ENCODE measurements around the gene KRT16.
"Not testable (repeated sequence)": the region's sequence is repeated elsewhere in the genome, so short reads cannot be mapped to it uniquely, and the experiment has no call there.

The KRT16 gene

DNA sequence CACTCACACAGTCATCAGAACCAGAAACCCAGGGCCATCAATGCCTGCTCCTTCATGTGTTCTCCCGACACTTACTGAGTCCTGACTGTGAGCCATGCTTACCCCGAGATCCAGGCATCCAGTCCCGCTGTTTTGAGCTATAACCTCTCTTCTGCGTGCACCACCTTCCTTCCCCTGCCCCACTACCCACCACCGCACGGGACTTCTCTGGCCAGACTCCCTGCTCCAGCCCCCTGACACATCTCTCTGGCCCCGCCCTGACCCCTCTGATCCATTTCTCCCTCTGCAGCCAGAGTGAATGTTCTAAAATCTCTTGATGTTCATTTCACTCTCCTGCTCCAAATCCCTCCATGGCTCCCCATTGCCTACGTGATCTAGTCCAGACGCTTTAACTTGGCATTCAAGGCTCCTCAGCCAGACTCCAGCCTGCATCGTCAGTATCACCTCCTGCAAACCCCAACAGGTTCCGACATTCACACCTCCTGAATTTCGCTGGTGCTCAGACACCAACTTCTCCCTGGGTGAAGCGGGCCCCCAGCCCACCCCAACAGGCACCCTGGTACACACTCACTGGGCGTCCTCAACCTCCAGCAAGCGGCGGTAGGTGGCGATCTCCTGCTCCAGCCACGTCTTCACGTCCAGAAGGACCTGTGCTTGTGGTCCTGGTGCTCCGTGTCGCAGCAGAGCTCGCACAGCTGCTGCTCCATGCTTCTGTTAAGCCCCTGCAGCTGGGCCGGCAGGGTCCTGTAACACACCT is 14.9 kb upstream of the KRT16 start:
- no peak for DNase-seq

DNA sequence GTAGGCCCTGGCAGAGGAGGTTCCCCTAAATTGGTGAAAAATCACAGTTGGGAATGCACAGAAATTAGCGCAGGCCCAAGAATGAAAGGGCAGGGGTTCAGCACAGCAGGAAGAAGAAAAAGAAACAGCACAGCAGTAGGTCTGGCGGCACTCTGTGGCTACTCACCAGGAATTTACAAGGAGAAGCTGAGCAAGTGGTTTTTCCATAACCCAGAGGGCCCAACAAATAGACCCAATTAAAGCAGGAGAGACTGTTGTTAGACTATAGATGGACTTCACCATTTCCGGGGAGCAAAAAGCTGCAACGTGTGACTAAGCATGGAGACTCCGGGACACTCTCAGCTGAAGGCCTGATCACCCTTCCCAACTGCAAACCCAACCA is 14.3 kb upstream of the KRT16 start:
- DNase-seq, result not testable (repeated sequence)

DNA sequence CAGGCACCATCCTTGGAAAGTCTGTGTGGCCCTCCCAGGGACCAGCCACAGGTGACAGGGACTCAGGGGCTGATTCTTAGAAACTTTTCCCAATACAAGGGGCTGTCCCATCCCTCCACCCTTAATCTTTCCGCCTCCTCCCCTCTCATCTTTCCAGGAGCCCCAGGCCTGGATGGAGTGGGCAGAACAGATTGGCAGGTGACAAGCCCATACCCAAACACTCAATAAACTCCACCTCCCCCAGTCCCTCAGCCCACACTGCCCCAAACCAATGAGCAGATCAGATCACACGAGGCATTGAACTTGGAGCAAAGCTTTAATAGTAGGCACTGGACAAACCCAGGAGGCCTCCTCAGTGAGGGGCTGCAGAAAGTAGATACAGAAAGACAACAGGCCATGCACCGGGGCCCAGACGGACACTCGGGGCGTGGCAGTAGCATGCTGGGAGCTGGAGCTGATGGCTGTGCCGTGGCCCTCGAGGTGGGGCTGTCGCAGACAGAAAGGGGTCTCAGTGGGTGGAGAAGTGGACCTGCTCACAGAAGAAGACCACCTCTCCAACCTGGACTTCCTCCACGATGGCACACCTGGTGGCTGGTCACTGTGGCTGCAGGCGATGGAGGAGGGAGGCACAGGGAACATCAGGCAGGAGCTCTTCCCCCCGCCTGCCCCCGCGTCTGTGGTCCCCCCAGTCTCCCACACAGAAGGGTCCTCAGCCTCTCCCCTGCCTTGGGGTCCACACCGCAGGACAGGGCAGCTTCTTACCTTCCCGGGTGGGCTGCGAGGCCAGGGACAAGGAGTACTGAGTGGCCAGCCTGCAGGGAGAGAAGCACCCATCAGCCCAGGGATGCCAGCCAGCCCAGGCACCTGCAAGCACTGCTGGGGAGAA is 13.7 kb upstream of the KRT16 start:
- DNase-seq, result not testable (repeated sequence)

DNA sequence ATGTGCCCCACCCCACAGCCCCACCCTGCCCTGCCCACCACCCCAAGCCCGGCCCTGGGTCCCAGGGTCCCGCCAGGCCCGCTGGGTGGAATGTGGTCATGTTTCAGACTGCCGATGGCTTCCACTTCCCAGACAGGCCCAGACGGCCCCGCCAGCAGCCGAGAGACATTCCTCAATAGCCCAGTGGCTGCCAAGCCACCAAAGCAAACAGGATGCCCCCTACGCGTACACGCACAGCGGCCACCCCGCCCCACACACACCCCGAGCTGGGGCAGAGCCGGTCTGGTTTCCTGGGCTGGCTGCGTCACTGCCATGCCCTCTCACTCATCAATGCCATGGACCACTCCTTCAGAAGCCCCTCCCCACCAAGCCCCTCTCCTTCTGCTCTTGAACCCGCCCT is 13.0 kb upstream of the KRT16 start:
- DNase-seq, result no peak

DNA sequence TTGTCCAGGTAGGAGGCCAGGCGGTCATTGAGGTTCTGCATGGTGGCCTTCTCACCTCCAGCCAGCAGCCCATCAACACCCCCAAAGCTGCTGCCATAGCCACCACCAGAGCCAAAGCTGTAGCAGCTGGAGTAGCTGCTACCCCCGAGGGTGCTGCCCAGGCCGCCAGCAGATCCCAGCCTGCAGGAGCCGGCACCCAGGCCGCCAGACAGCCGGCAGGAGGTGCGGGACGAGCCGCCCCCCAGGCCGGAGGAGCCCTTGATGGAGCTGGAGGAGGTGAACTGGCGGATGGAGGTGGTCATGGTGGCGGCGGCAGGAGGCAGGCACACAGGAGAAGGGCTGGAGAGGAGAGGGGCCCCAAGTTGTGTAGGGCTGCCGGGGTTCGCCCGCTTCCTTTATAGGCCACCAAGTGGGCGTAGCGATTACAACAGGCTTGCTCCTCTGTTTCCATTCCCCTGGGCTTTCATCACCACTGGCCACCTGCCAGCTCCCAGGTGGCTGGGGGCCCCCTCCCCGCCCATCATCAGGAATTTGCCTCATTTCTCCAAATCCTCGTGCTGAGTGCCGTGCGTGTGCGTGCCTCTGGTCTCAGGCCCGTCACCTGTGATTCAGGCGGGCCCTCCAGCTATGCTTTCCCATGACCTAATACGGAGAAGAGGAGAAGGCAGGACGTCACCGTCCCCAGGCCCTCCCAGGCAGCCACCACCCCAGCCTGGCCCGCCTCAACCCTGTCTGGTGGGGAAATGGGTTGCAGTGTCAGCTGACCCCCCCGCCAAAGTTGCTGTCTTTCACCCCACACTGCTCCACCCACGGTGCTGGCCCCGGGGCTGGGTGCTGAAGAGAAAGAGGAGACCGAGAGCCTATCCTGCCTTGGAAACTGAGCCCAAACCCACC is 11.9 kb upstream of the KRT16 start, which contains the start of gene KRT17:
KRT17 (minus strand) TSS at position 368 of the 894 bp plus-strand sequence; CDS start at position 302, 66 bp downstream.
- DNase-seq, result no peak

DNA sequence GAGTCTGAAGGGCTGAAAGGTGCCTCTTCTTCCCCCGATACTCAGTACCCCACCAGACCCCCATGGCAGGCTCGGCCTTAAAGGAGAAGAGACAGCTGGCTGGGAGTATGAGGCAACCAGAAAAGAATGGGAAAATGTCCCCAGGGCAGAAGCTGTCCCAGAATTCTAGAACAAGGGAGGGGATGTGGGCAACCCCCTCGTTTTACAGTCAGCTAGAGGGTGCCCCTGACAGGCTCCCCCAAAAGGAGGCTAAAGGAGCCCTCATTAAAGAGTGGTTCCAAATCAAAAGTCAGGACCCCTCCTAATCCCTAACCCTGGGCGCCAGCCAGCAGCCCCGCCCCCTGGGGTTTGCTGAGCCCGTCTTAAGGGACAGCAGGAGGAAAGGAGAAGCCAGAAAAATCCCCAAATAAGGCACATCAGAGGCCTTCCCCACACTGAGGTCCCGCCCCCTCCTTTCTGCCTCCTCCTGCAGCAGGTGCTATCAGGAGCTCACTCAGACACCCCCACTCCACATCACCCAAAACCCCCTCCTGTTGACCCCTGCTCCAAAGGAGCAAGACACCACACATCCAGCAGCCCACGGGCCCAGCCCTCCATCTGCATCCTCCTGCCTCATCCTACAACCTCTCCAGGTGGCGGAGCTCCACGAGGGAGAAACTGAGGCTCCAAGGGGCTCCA is 10.8 kb upstream of the KRT16 start:
- DNase-seq, result not testable (repeated sequence)

DNA sequence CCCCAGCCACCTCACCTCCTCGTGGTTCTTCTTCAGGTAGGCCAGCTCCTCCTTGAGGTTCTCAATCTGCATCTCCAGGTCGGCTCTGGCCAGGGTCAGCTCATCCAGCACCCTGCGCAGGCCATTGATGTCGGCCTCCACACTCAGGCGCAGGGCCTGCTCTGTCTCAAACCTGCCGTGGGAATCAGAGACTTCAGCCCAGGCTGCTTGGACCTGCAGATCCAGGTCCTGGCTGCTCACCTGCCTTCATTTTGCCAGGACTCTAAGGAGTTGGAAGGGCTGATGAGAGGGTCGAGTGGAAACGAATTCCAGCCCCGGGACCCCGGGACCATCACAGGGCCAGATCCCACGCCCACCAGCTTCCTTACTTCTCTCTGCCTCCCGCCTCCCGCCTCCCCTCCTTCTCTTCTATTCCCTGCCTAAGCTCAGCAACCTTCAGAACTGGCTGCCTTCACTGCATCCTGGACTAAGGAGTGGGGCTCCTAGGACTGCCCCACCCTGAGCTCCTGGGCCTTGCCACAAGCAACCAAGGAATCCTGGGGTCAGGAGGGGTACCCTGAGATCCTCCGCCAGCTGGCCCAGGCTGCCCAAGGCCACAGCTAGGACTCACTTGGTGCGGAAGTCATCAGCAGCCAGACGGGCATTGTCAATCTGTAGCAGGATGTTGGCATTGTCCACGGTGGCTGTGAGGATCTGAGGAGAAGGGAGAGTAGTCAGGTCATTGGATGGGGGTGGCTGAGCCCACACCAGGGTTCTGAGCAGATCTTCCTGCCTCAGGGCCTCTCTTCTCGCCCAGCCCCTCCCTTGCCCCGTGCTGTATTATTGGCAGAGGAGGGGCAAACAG is 10.0 kb upstream of the KRT16 start:
- DNase-seq, result not testable (repeated sequence)

DNA sequence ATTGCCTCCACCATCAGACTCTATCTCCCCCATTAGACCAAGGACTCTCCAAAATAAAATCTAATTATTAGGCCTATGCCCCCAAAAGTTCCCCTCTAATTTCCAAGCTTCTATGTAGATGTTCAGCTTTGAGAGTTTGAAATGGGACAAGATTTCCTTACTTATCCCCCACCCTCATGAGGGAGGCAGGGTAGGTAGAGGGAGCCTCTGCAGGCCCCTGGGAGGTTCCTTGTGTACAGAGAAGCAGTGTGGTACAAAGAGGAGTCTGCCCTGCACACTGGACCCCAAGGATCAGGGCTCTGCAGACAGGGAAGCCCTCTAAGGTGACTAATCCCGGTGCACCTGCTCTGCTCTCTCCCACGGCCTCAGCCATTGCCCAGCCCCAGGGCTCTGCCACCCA is 9.3 kb upstream of the KRT16 start:
- DNase-seq, result no peak

DNA sequence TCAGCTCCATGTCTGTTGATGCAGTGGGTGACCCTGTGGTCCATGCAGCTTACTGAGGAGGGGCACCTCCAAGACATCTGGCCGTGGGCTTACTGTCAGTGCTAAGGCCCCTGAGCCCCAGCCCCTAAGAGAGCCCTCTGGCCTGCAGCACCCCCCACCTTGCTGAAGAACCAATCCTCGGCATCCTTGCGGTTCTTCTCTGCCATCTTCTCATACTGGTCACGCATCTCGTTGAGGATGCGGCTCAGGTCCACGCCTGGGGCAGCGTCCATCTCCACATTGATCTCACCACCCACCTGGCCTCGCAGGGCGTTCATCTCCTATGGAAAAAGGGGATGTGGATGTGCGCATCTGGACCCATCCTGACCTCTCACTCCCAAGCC is 8.9 kb upstream of the KRT16 start:
- not testable (repeated sequence) for DNase-seq

DNA sequence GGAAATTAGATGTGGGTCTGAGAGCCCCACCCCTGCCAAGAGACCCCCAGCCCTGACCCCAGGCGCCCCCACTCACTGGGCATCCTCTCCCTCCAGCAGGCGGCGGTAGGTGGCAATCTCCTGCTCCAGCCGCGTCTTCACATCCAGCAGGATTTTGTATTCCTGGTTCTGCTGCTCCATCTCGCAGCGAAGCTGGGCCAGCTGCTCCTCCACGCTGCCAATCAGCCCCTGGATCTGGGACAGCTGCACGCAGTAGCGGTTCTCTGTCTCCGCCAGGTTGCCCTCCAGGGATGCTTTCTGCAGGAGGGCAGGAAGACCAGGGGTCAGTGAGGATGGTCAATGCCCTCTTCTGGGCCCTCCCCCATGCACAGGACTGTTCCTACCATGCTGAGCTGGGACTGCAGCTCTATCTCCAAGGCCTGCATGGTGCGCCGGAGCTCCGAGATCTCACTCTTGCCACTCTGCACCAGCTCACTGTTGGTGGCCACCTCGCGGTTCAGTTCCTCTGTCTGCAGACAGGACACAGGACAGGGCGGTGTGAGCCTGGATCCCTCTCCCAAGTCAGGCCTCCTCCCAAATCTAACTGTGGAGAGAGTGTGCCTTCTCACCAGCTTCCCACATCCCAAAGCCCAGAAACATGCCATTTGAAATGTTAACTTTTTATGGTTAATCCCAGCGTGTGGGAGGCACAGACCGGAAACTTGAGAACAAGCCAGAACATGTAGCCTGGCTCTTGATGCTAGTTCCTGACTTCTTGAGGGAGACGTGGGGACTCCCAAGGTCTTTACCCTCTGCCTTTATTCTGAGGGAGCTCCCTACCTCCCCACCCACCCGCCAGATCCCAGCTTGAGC is 8.2 kb upstream of the KRT16 start:
- no peak for DNase-seq

DNA sequence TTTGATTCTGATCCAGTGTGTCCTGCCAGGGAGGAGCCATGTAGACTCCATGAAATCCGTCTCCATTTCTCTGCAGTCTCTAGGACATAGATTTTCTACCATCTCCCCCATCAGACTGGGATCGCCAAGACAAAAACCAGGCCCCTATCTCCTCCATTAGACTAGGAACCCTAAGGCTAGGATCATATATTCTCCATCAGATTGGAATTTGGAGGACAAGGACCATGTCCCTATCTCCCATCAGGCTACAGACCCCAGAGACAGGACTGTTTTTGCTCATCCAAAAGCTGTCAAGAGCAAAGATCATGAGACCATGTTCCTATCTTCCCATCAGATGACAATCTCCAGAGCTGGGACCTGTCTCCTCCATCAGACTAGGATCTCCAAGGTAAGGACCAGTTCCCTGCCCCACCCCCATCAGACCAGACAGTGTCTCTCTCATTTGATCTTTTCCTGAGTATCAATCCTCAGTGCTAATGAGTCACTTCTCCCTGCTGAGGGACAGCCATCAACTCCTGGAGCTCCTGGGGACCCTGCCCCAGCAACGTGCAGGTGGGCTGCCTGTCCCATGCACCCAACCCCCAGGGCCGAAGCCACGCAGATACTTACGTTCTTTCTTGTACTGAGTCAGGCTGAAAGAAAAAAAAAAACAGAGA is 7.5 kb upstream of the KRT16 start:
- DNase-seq, result not testable (repeated sequence)

DNA sequence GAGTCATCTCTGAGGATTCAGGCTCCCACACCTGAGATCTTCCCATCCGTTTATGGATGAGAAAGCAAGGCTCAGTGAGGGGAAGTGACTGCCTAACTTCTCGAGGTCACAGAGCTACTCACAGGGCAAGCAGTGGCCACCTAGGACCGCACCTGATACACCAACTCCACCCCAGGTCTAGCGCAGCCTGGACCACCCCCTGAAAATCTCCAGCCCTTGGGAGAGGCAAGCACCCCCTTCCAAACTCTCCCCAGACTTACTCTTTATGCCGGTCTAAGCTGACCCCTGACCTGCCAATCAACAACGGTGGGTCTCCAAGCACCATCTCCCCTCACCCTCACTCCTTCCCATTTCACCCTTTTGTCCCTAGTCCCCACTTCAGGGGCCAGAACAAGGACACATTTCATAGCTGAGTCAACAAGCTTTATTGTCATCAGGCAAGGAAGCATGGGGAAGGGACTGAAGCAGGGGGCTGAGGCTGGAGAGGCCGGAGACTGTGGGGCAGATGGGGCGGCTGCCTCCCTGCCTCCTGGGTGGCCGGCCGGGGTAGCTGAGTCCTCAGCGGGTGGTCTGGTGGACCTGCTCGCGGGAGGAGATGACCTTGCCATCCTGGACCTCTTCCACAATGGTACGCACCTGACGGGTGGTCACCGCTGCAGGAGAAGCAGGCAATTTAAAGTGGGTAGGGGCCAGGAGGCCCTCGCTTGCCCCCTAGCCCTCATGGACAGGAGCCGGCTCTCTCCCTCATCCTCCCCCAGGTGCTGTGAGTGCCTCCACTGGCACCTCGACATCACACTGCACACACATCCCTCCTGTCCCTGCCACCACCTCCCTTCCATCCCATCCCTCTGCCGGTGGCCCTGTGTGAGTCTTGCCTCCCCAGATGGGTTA is 6.7 kb upstream of the KRT16 start:
- DNase-seq, result no peak

DNA sequence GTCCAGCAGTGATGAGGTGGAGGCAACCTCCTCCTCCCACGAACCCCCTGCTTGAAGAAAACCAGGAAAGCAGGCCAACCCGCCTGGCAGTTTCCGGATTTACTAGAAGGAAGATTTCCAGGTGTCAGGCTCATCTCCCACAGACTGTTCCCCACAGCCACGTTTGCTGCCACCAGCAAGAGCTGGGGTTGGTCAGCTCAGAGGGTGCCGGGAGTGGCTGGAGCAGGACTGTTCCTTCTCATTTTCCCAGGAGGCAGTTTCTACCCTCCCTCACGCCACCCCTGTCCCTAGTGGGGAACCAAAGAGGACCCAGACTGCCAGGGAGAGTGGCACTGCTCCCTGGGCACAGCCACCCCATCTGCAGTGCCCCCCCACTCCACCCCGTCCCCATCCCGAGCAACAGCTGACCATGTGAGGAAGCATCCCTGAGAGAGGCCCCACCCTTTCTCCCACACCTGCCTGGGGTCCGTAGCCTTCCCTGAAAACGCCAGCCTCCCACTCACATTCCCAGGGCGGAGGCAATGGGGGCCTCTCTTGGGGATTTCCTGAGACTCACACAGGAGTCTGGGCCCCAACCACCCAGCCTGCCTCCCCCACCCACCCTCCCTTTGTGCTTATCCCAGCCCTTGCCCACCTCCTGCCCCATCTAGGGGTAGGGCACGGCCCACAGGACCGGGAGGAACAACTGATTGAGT is 5.9 kb upstream of the KRT16 start:
- no peak for DNase-seq

DNA sequence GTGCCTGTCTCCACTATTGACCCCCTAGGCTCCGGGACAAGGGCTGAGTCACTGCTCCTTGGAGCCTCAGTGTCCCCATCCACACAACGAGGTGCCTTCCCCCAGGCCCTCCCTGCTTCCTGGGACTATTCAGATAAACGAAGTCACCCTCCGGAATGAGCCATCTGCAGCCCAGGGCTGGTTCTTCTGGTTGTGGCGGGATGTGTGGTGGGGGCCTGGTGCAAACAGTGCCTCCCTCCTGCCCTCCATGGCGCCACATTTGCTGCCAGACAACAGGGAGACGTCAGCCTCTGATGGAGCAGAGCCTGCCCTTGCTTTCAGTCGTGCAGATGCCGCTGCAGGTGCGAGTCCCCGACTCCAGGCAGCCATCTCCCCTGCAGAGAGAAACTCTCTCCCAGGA is 5.1 kb upstream of the KRT16 start:
- DNase-seq, result no peak

DNA sequence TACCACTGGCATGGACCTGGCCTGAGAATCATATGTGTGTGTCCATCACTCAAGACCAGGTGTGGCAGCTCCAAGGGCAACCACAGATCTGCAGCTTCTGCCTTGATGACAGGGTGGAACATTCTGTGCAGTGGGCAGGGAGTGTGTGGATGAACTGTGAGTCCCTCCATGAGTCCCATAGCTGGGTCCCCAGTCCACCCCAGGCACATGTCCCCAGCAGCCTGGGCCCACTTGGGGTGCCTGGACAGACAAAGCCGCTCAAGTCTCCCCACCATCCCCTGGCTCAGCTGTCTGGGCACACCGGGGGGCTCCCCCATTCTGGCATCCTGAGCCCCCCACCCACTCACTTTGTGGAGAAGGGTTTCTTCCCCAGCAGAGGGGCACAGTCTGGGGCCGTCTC is 4.6 kb upstream of the KRT16 start:
- DNase-seq, result no peak

DNA sequence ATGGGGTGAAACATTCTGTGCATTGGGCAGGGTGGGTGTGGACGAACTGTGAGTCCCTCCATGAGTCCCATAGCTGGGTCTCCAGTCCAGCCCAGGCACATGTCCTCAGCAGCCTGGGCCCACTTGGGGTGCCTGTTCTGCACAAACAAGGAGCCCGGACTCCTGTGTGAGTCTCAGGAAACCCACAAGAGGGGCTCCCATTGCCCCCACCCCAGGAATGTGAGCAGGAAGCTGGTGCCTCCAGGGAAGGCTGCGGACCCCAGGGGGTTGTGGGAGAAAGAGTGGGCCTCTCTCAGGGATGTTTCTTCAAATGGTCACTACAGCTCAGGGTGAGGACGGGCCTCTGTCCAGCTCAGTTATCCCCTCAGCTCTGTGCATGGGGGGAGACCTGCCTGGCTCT is 3.9 kb upstream of the KRT16 start:
- DNase-seq, result not testable (repeated sequence)

DNA sequence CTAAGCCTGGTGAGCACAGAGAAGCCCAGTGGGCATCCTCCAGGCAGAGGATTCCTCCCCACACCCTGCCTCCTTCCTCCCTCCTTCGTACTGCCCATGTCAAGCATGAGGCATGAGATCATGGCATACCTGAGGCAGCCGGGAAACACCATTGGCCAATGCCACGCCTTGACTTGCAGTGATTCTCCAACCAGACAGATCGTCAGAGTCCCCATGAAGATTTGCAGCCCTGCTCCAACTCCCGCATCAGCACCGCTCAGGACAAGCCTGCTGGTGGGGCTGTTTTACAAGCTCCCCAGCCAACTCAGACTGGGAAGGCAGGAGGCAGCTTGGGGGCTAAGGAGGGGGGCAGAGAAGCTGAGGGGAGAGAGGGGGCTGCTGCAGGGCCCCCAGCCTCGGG is 2.9 kb upstream of the KRT16 start:
- DNase-seq, result no peak

DNA sequence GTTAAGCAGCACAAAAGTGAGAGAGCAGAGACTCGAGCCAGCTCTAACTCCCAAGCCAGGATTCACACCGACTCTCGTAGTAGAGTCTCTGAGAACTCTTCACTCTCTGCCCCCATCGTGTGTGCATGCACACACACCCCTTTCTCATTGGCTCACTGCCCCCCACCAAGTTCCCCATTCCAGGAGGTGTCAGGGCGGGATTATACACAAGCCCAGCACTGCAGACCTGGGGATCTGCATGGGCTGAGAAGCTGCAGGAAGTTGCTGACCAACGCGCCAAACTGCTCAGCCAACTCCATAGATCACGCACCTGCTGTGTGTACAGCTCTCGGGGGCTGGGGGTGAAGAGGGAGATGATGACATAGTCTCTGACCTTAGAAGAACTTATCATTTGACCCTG is 2.2 kb upstream of the KRT16 start:
- not testable (repeated sequence) for DNase-seq

All from fibroblast of skin of right biceps (primary cell).